ENCODE measurements around the gene UTP14C.

Gene UTP14C

GRCh38 chr13:51999510-51999911 is 25.0 kb upstream of the UTP14C start:
- peaks cover 2% of the 10 kb centered on the region for H3K27me3 ChIP-seq (replicated peaks; ENCODE audit: control insufficient read depth, insufficient read depth, low read length)
- no peak for DNase-seq (ENCODE audit: extremely low read depth, insufficient read length)
- TF ChIP-seq CTCF (IDR thresholded peaks at IDR 0.05; ENCODE audit: insufficient read depth, low read length, poor library complexity, severe bottlenecking): no peak
- no peaks in the 10 kb centered on the region for H3K36me3 ChIP-seq (ENCODE audit: control insufficient read depth, insufficient read depth, low read length)
- H3K4me3 ChIP-seq (replicated peaks; ENCODE audit: low read depth, low read length): no peak overlapping the region

GRCh38 chr13:51999921-52000320 is 24.6 kb upstream of the UTP14C start:
- no peak overlapping the region for H3K4me3 ChIP-seq (replicated peaks; ENCODE audit: low read depth, low read length)
- DNase-seq (ENCODE audit: extremely low read depth, insufficient read length): no peak
- no peak for TF ChIP-seq CTCF (IDR thresholded peaks at IDR 0.05; ENCODE audit: insufficient read depth, low read length, poor library complexity, severe bottlenecking)

GRCh38 chr13:52001120-52001731 is 23.3 kb upstream of the UTP14C start:
- Histone ChIP-seq H3K4me3 (replicated peaks; ENCODE audit: low read depth, low read length) (no peak overlapping the region), H3K27me3 (replicated peaks; ENCODE audit: control insufficient read depth, insufficient read depth, low read length) (peaks cover 2% of the 10 kb centered on the region), H3K36me3 (ENCODE audit: control insufficient read depth, insufficient read depth, low read length) (no peaks in the 10 kb centered on the region)
- peak; percentile 68 for TF ChIP-seq CTCF (IDR thresholded peaks at IDR 0.05; ENCODE audit: insufficient read depth, low read length, poor library complexity, severe bottlenecking)
- no peak for DNase-seq (ENCODE audit: extremely low read depth, insufficient read length)

More at GRCh38 chr13:51999921-52000320, 24.6 kb upstream of the UTP14C start:
- H3K27me3 ChIP-seq (replicated peaks; ENCODE audit: control insufficient read depth, insufficient read depth, low read length): peaks cover 2% of the 10 kb centered on the region
- no peaks in the 10 kb centered on the region for H3K36me3 ChIP-seq (ENCODE audit: control insufficient read depth, insufficient read depth, low read length)

GRCh38 chr13:52002361-52002760 is 22.1 kb upstream of the UTP14C start:
- peaks cover 2% of the 10 kb centered on the region for H3K27me3 ChIP-seq (replicated peaks; ENCODE audit: control insufficient read depth, insufficient read depth, low read length)
- no peak for DNase-seq (ENCODE audit: extremely low read depth, insufficient read length)
- no peak for TF ChIP-seq CTCF (IDR thresholded peaks at IDR 0.05; ENCODE audit: insufficient read depth, low read length, poor library complexity, severe bottlenecking)
- no peak overlapping the region for H3K4me3 ChIP-seq (replicated peaks; ENCODE audit: low read depth, low read length)
- H3K36me3 ChIP-seq (ENCODE audit: control insufficient read depth, insufficient read depth, low read length): no peaks in the 10 kb centered on the region

- no peaks in the 10 kb centered on the region; the same call in none of the 2 replicates for H3K27me3 ChIP-seq (replicated peaks; ENCODE audit: control insufficient read depth, insufficient read depth, low read length)
- no peaks in the 10 kb centered on the region for H3K36me3 ChIP-seq (ENCODE audit: control insufficient read depth, insufficient read depth, low read length)
- DNase-seq (ENCODE audit: extremely low read depth, insufficient read length): no peak
- no peak for TF ChIP-seq CTCF (IDR thresholded peaks at IDR 0.05; ENCODE audit: insufficient read depth, low read length, poor library complexity, severe bottlenecking)
- H3K4me3 ChIP-seq (replicated peaks; ENCODE audit: low read depth, low read length): no peak overlapping the region
These were observed 20.9 kb upstream of the UTP14C start for GRCh38 chr13:52003541-52003940.
